ENCODE data around the gene LPAR1. TPM values are rescaled to one million over a fixed set of nuclear protein-coding genes. Genes with fewer than 3 reads are reported as not detected.

The LPAR1 gene
- total RNA-seq, 3 donors from 2014 or later: 27.5 to 44.9 (median 30.3) TPM

- DNase-seq: no peak
- TF ChIP-seq, protein P1, sequence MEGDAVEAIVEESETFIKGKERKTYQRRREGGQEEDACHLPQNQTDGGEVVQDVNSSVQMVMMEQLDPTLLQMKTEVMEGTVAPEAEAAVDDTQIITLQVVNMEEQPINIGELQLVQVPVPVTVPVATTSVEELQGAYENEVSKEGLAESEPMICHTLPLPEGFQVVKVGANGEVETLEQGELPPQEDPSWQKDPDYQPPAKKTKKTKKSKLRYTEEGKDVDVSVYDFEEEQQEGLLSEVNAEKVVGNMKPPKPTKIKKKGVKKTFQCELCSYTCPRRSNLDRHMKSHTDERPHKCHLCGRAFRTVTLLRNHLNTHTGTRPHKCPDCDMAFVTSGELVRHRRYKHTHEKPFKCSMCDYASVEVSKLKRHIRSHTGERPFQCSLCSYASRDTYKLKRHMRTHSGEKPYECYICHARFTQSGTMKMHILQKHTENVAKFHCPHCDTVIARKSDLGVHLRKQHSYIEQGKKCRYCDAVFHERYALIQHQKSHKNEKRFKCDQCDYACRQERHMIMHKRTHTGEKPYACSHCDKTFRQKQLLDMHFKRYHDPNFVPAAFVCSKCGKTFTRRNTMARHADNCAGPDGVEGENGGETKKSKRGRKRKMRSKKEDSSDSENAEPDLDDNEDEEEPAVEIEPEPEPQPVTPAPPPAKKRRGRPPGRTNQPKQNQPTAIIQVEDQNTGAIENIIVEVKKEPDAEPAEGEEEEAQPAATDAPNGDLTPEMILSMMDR (IDR thresholded peaks at IDR 0.05): no peak
Observed at GRCh38 chr9:110975278-110975677, 63.0 kb downstream of the LPAR1 start.

DNA sequence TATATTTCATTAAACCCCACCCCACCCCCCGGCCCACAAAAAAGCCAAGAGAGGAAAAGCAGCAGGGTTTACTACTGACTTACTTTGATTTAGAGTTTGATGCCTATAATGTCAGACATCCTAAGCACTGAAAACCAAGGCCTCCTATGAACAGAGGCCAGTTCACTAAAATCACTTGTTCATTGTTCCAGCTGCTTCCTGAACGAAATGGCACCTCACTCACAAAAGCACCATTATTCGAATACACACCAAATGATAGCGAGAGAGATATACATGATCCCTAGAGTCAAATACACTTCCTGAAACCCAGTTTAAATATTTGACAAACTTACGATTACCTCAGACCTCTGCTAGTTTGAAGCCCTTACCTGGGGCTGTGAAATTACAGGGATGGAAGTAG lies 66.6 kb downstream of the LPAR1 start:
- no peaks in the 10 kb centered on the region for H3K36me3 ChIP-seq (ENCODE audit: low read depth)
- TF ChIP-seq, protein P1 (IDR thresholded peaks at IDR 0.05): no peak
- H3K4me3 ChIP-seq: no peak overlapping the region
- H3K4me1 ChIP-seq (ENCODE audit: low read depth): peaks cover 6% of the 10 kb centered on the region
- intact Hi-C loops (cut with DNase I, micrococcal nuclease): no loop called here
- no peak for DNase-seq
- no peaks in the 10 kb centered on the region for H3K9me3 ChIP-seq
- no peak for ATAC-seq

More at GRCh38 chr9:110975278-110975677, 63.0 kb downstream of the LPAR1 start:
- H3K4me1 ChIP-seq (ENCODE audit: low read depth): peaks cover 11% of the 10 kb centered on the region
- H3K9me3 ChIP-seq: no peaks in the 10 kb centered on the region
- no peak for ATAC-seq
- H3K4me3 ChIP-seq: no peak overlapping the region
- no peaks in the 10 kb centered on the region for H3K36me3 ChIP-seq (ENCODE audit: low read depth)
- intact Hi-C loops (cut with DNase I, micrococcal nuclease): no loop called here

DNA sequence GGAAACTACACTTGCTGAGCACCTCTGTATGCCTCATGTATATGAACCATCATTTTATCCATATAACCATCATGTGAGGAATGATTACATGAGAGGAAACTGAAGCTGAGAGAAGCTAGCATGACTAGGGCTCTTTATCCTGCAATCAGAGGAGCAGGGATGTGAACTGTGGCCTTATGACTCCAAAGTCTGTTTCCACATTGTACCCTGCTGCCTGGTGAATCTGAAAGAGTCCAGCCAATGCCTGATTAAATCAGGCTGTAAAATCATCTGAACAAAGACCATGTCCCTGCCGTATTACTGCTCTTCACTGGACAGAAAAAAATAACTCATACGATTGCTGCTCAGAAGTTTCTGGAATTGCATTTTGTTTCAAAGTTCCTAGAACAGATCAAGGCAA lies 67.0 kb downstream of the LPAR1 start:
- intact Hi-C loops (cut with DNase I, micrococcal nuclease): no loop called here
- peak; percentile 95 for ATAC-seq

GRCh38 chr9:110969971-110970386 lies 68.3 kb downstream of the LPAR1 start:
- TF ChIP-seq, protein P1 (IDR thresholded peaks at IDR 0.05): no peak
- intact Hi-C loops (cut with DNase I, micrococcal nuclease): no loop called here
- Histone ChIP-seq H3K4me1 (ENCODE audit: low read depth) (peaks cover 6% of the 10 kb centered on the region), H3K9me3 (no peaks in the 10 kb centered on the region), H3K4me3 (no peak overlapping the region), H3K36me3 (ENCODE audit: low read depth) (no peaks in the 10 kb centered on the region)
- ATAC-seq: peak; percentile 41
- DNase-seq: no peak

More for the DNA sequence above, 67.0 kb downstream of the LPAR1 start:
- peak in 1 of 3 donors; percentile 45 for DNase-seq
- Histone ChIP-seq H3K4me1 (ENCODE audit: low read depth) (peaks cover 6% of the 10 kb centered on the region), H3K36me3 (ENCODE audit: low read depth) (no peaks in the 10 kb centered on the region), H3K4me3 (no peak overlapping the region), H3K9me3 (no peaks in the 10 kb centered on the region)
- TF ChIP-seq, protein P1 (IDR thresholded peaks at IDR 0.05): no peak

DNA sequence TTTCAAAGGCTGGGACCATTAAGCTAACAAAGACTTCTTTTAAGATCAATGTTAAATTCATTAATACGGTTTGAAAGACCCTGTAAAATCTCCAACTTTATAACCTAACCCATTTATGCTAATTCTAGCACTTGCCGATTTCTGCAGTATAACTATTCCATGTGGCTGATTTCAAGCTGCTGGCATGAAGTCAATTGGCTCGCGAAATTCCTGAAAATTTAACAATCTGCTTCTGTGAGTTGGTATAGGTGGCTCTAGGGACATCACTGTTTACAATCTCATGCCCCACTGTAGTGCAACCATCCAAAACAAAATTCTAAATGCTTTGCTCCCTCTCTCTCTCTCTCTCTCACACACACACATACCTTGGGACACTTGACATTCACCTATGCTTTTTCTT lies 70.2 kb downstream of the LPAR1 start:
- DNase-seq (no peak), ATAC-seq (no peak)
- TF ChIP-seq, protein P1 (IDR thresholded peaks at IDR 0.05): no peak
- no peaks in the 10 kb centered on the region for H3K36me3 ChIP-seq (ENCODE audit: low read depth)
- intact Hi-C loops (cut with DNase I, micrococcal nuclease): no loop called here
- peaks cover 6% of the 10 kb centered on the region for H3K4me1 ChIP-seq (ENCODE audit: low read depth)
- H3K9me3 ChIP-seq: no peaks in the 10 kb centered on the region
- no peak overlapping the region for H3K4me3 ChIP-seq

GRCh38 chr9:110967196-110967595 lies 71.1 kb downstream of the LPAR1 start:
- intact Hi-C loops (cut with DNase I, micrococcal nuclease): no loop called here
- peaks cover 5% of the 10 kb centered on the region for H3K4me1 ChIP-seq (ENCODE audit: low read depth)
- H3K9me3 ChIP-seq: no peaks in the 10 kb centered on the region
- TF ChIP-seq, protein P1 (IDR thresholded peaks at IDR 0.05): no peak
- no peak for DNase-seq
- no peak overlapping the region for H3K4me3 ChIP-seq
- no peak for ATAC-seq
- H3K36me3 ChIP-seq (ENCODE audit: low read depth): no peaks in the 10 kb centered on the region

All from mucosa of descending colon (tissue), 3 donors.